IMR-90 (cell line): ENCODE measurements around the gene GJB3.

Experiments
- CEBPB ChIP-seq: IDR thresholded peaks from 2 replicates; pipeline ENCODE4 v1.6.1; 2012; ENCODE audit warnings: low read depth, low read length, improper control_type of control experiment
- CTCF ChIP-seq: conservative IDR thresholded peaks from 2 replicates; pipeline ENCODE4 v1.5.1; 2012; ENCODE audit warnings: mild to moderate bottlenecking, low read depth, low read length, improper control_type of control experiment
- MXI1 ChIP-seq: IDR thresholded peaks from 2 replicates; pipeline ENCODE4 v1.6.1; 2012; ENCODE audit warnings: low read depth, mild to moderate bottlenecking, low read length, moderate library complexity, borderline replicate concordance
- POLR2A ChIP-seq: IDR thresholded peaks from 2 replicates; pipeline ENCODE4 v1.6.1; 2012; ENCODE audit warnings: mild to moderate bottlenecking, low read depth, low read length
- RAD21 ChIP-seq: IDR thresholded peaks from 2 replicates; pipeline ENCODE4 v1.6.1; 2012; ENCODE audit warnings: low read length, improper control_type of control experiment
- RCOR1 ChIP-seq: IDR thresholded peaks from 2 replicates; pipeline ENCODE4 v1.6.1; 2012; ENCODE audit warnings: mild to moderate bottlenecking, low read length, improper control_type of control experiment; ENCODE audit not compliant: insufficient replicate concordance
- SMC3 ChIP-seq: fragments of 150-350 bp; IDR thresholded peaks from 2 replicates; pipeline ENCODE4 v1.6.1; 2016; ENCODE audit warnings: low read depth, mild to moderate bottlenecking, antibody characterized with exemption, low read length, moderate library complexity
- TF ChIP-seq, protein P1 (sequence below): fragments of 150-350 bp; IDR thresholded peaks from 2 replicates; pipeline ENCODE4 v1.6.1; 2017; ENCODE audit warnings: mild to moderate bottlenecking, antibody characterized with exemption, low read length, low read depth

DNA sequence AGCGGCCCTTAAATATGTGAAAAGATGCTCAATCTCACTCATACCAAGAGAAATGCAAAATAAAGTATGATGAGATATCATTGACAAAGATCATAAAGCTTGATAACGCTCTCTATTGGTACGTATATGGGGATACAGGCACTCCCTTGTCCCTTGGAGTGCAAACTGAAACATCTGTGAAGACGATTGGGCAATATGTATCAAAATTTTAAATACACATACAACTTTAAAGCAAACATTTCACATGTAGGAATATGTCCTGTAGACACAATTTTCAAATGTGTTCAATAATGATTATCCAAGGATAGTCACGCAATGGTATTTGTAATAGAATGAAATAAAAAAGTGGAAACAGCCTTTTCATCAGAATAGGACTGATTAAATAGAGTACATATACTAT is 2.0 kb upstream of the GJB3 start:
- TF ChIP-seq RAD21 (no peak), RCOR1 (no peak), CTCF (no peak), CEBPB (no peak), POLR2A (no peak), SMC3 (no peak), MXI1 (no peak)
- TF ChIP-seq, protein P1, sequence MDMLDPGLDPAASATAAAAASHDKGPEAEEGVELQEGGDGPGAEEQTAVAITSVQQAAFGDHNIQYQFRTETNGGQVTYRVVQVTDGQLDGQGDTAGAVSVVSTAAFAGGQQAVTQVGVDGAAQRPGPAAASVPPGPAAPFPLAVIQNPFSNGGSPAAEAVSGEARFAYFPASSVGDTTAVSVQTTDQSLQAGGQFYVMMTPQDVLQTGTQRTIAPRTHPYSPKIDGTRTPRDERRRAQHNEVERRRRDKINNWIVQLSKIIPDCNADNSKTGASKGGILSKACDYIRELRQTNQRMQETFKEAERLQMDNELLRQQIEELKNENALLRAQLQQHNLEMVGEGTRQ: no peak
